GM04503 (cell line): ENCODE results near the gene SLC25A45.

ENCODE experiments used
- DNase-seq: peaks from one replicate; pipeline ENCODE4 v3.0.0-alpha.2; 2012; ENCODE audit warnings: low read depth

The SLC25A45 gene

GRCh38 chr11:65404638-65405339, 22.3 kb upstream of the SLC25A45 start:
- no peak for DNase-seq

- no peak for DNase-seq
Observed at GRCh38 chr11:65404210-65404609, 21.8 kb upstream of the SLC25A45 start.

- DNase-seq = no peak
Observed at GRCh38 chr11:65403607-65404121, 21.2 kb upstream of the SLC25A45 start.

GRCh38 chr11:65402790-65403189, 20.3 kb upstream of the SLC25A45 start:
- DNase-seq = no peak

- DNase-seq = no peak
Observed at GRCh38 chr11:65401803-65402248, 19.4 kb upstream of the SLC25A45 start.

- DNase-seq = no peak
Observed at GRCh38 chr11:65401073-65401802, 18.8 kb upstream of the SLC25A45 start.

GRCh38 chr11:65400307-65401072, 18.0 kb upstream of the SLC25A45 start:
- no peak for DNase-seq

- no peak for DNase-seq
Observed at GRCh38 chr11:65399845-65400244, 17.4 kb upstream of the SLC25A45 start.

- no peak for DNase-seq
Observed at GRCh38 chr11:65399249-65399648, 16.8 kb upstream of the SLC25A45 start.

GRCh38 chr11:65398362-65398910, 16.0 kb upstream of the SLC25A45 start:
- no peak for DNase-seq

GRCh38 chr11:65396769-65397745, 14.6 kb upstream of the SLC25A45 start:
- no peak for DNase-seq

- DNase-seq = no peak
Observed at GRCh38 chr11:65395961-65396530, 13.6 kb upstream of the SLC25A45 start.

- DNase-seq = no peak
Observed at GRCh38 chr11:65394125-65394536, 11.7 kb upstream of the SLC25A45 start.

GRCh38 chr11:65393513-65394079, 11.2 kb upstream of the SLC25A45 start:
- DNase-seq = no peak

GRCh38 chr11:65392899-65393298, 10.5 kb upstream of the SLC25A45 start:
- DNase-seq = no peak

GRCh38 chr11:65392186-65392829, 9.9 kb upstream of the SLC25A45 start:
- DNase-seq = no peak

- DNase-seq = no peak
Observed at GRCh38 chr11:65390996-65391395, 8.6 kb upstream of the SLC25A45 start.

GRCh38 chr11:65390099-65390941, 7.9 kb upstream of the SLC25A45 start:
- no peak for DNase-seq
